ENCODE measurements around the gene SIRPG.

SIRPG gene

DNA sequence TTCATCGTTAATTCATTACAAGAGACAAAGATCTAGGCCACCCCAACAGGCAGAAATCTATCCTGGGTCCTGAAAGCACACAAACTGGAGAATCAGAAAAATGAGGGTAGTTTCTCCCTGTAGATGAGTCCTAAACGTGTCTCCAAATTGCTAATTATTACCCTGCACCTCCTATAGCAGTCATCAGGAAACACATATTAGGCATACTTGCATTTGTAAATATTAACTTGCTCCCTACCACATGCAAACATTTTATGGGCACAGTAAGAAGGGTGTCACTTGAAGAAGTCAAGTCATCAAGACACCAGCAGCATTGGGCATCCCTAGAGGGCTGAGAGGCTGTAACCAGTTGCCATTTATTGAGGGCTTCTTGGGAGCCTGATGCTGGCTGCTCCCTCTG lies 19.8 kb downstream of the SIRPG start:
- no peaks in the 10 kb centered on the region for H3K36me3 ChIP-seq (ENCODE audit: control insufficient read depth, insufficient read depth, low read length)
- H3K27me3 ChIP-seq (ENCODE audit: insufficient read depth, low read length, poor library complexity): no peaks in the 10 kb centered on the region
- H4K8ac ChIP-seq (ENCODE audit: low read depth, low read length): no peak overlapping the region
- H3K4me3 ChIP-seq (ENCODE audit: low read length): no peak overlapping the region
- no peak overlapping the region for H3K23ac ChIP-seq (ENCODE audit: low read length)
- no peak overlapping the region for H3K56ac ChIP-seq (ENCODE audit: low read length)
- H3K79me1 ChIP-seq (ENCODE audit: low read length): no peaks in the 10 kb centered on the region
- no peak overlapping the region for H2BK120ac ChIP-seq (ENCODE audit: low read depth, low read length)
- no peak overlapping the region for H3K18ac ChIP-seq (ENCODE audit: low read length)
- no peaks in the 10 kb centered on the region for H3K79me2 ChIP-seq (ENCODE audit: control insufficient read depth, insufficient read depth, low read length)
- H3K9ac ChIP-seq (ENCODE audit: low read length): no peak overlapping the region
- H2AK5ac ChIP-seq (ENCODE audit: low read length): no peak overlapping the region
- H3K4me2 ChIP-seq (ENCODE audit: low read length): no peak overlapping the region
- no peak overlapping the region for H2BK15ac ChIP-seq (replicated peaks; ENCODE audit: low read depth)
- no peak overlapping the region for H3K27ac ChIP-seq (ENCODE audit: low read depth, low read length)
- no peak overlapping the region for H4K5ac ChIP-seq (ENCODE audit: low read length)
- no peak overlapping the region for H3K4ac ChIP-seq (ENCODE audit: low read depth, low read length)
- DNase-seq: no peak
- no peak overlapping the region for H2BK5ac ChIP-seq (ENCODE audit: low read length)
- WGBS (ENCODE audit: extremely low coverage, insufficient coverage, low lambda C conversion rate): no CpG with 5 or more reads among the region's 2 CpGs
- H3K4me1 ChIP-seq (ENCODE audit: control insufficient read depth, low read depth, low read length): no peaks in the 10 kb centered on the region

DNA sequence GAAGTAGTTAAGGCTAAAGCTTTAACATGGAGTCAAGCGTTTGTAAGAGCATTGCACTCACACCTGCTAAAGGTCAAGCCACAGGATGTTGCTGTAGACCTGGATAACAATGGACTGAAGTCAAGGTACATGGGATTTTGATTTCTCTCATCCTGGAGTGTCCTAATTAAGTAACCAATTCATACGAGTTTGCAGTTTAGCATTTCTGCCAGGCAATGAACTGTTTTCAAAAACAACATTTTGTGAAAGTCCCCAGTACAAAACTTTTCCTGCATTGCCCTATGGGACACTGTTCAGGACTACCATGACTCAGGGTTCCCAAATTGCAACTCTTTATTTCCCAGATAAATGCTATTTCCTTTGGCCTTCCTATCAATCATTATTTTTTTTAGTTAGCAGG lies 20.4 kb downstream of the SIRPG start:
- WGBS (ENCODE audit: extremely low coverage, insufficient coverage, low lambda C conversion rate): no CpG with 5 or more reads among the region's 2 CpGs
- no peak overlapping the region for H3K4me3 ChIP-seq (ENCODE audit: low read length)
- H3K79me1 ChIP-seq (ENCODE audit: low read length): no peaks in the 10 kb centered on the region
- no peak overlapping the region for H2BK120ac ChIP-seq (ENCODE audit: low read depth, low read length)
- H4K8ac ChIP-seq (ENCODE audit: low read depth, low read length): no peak overlapping the region
- H3K18ac ChIP-seq (ENCODE audit: low read length): no peak overlapping the region
- H2BK5ac ChIP-seq (ENCODE audit: low read length): no peak overlapping the region
- H3K4me1 ChIP-seq (ENCODE audit: control insufficient read depth, low read depth, low read length): no peaks in the 10 kb centered on the region
- H2AK5ac ChIP-seq (ENCODE audit: low read length): no peak overlapping the region
- H3K4ac ChIP-seq (ENCODE audit: low read depth, low read length): no peak overlapping the region
- H3K56ac ChIP-seq (ENCODE audit: low read length): no peak overlapping the region
- no peak overlapping the region for H3K4me2 ChIP-seq (ENCODE audit: low read length)
- no peak overlapping the region for H2BK15ac ChIP-seq (replicated peaks; ENCODE audit: low read depth)
- H3K27me3 ChIP-seq (ENCODE audit: insufficient read depth, low read length, poor library complexity): no peaks in the 10 kb centered on the region
- no peaks in the 10 kb centered on the region for H3K36me3 ChIP-seq (ENCODE audit: control insufficient read depth, insufficient read depth, low read length)
- H4K5ac ChIP-seq (ENCODE audit: low read length): no peak overlapping the region
- no peak for DNase-seq
- no peak overlapping the region for H3K23ac ChIP-seq (ENCODE audit: low read length)
- H3K27ac ChIP-seq (ENCODE audit: low read depth, low read length): no peak overlapping the region
- no peak overlapping the region for H3K9ac ChIP-seq (ENCODE audit: low read length)
- H3K79me2 ChIP-seq (ENCODE audit: control insufficient read depth, insufficient read depth, low read length): no peaks in the 10 kb centered on the region

DNA sequence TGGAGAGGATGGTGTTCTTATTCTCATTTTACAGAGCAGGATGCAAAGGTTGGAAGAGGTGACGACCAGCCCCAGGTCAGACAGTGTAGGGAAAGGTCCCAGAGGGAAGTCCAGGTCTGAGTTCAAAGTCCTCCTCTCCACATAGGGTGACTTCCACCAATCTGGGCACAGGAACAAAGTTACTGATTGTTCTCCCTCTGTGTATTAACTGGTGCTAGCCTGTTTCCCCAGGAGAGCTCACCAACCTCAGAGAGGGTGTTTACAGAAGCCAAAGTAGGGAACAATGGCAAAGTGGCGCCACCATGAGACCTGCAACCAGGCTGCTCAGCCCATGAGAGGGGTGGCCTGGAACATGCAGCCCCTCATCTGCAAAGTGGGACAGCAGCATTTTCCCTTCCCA lies 21.0 kb downstream of the SIRPG start:
- no peak overlapping the region for H3K4ac ChIP-seq (ENCODE audit: low read depth, low read length)
- H3K18ac ChIP-seq (ENCODE audit: low read length): no peak overlapping the region
- no peak overlapping the region for H2BK15ac ChIP-seq (replicated peaks; ENCODE audit: low read depth)
- no peak overlapping the region for H3K23ac ChIP-seq (ENCODE audit: low read length)
- H2BK5ac ChIP-seq (ENCODE audit: low read length): no peak overlapping the region
- H3K27ac ChIP-seq (ENCODE audit: low read depth, low read length): no peak overlapping the region
- no peak overlapping the region for H2AK5ac ChIP-seq (ENCODE audit: low read length)
- no peaks in the 10 kb centered on the region for H3K27me3 ChIP-seq (ENCODE audit: insufficient read depth, low read length, poor library complexity)
- no peak overlapping the region for H3K4me3 ChIP-seq (ENCODE audit: low read length)
- H3K4me1 ChIP-seq (ENCODE audit: control insufficient read depth, low read depth, low read length): no peaks in the 10 kb centered on the region
- H4K5ac ChIP-seq (ENCODE audit: low read length): no peak overlapping the region
- no peaks in the 10 kb centered on the region for H3K36me3 ChIP-seq (ENCODE audit: control insufficient read depth, insufficient read depth, low read length)
- H3K79me1 ChIP-seq (ENCODE audit: low read length): no peaks in the 10 kb centered on the region
- no CpG with 5 or more reads among the region's 2 CpGs for WGBS (ENCODE audit: extremely low coverage, insufficient coverage, low lambda C conversion rate)
- H2BK120ac ChIP-seq (ENCODE audit: low read depth, low read length): no peak overlapping the region
- no peak overlapping the region for H3K4me2 ChIP-seq (ENCODE audit: low read length)
- no peaks in the 10 kb centered on the region for H3K79me2 ChIP-seq (ENCODE audit: control insufficient read depth, insufficient read depth, low read length)
- no peak overlapping the region for H4K8ac ChIP-seq (ENCODE audit: low read depth, low read length)
- peak; percentile 46 for DNase-seq
- no peak overlapping the region for H3K56ac ChIP-seq (ENCODE audit: low read length)
- no peak overlapping the region for H3K9ac ChIP-seq (ENCODE audit: low read length)

DNA sequence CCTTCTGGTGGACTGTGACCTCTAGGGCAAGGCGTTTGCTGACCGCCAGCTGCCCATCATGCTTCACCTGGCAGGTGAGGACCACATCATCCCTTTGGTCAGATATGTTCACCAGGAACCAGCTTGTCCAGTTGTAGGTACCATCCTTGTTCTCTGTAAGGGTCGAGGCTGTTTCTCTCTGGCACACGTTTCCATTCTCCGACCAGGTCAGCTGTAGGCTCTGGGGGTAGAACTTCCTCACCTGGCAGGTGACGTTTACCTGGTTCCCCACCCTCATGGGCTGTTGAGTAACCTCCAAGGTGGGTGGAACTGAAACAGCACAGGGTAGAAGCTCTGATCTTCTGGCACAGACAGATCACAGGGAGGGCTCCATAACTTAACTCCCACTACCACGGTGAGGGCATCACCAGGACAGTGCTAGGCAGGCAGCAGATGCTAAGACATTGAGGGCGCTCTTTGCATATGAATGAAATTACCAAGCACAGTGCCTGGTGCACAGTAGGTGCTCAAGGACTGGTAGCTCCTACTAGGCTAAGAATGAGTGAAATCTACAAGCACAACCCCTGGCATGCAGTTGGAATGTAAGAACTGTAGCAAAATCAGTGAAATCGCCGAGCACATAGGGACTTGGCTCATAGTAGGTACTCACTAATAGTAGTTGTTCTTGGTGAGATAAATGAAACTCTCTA lies 22.1 kb downstream of the SIRPG start:
- H2BK120ac ChIP-seq (ENCODE audit: low read depth, low read length): no peak overlapping the region
- no peak overlapping the region for H4K5ac ChIP-seq (ENCODE audit: low read length)
- DNase-seq: no peak
- H2BK15ac ChIP-seq (replicated peaks; ENCODE audit: low read depth): no peak overlapping the region
- H3K4me3 ChIP-seq (ENCODE audit: low read length): no peak overlapping the region
- WGBS (ENCODE audit: extremely low coverage, insufficient coverage, low lambda C conversion rate): no CpG with 5 or more reads among the region's 10 CpGs
- H3K4ac ChIP-seq (ENCODE audit: low read depth, low read length): no peak overlapping the region
- H2AK5ac ChIP-seq (ENCODE audit: low read length): no peak overlapping the region
- H3K27me3 ChIP-seq (ENCODE audit: insufficient read depth, low read length, poor library complexity): no peaks in the 10 kb centered on the region
- no peak overlapping the region for H3K9ac ChIP-seq (ENCODE audit: low read length)
- no peaks in the 10 kb centered on the region for H3K4me1 ChIP-seq (ENCODE audit: control insufficient read depth, low read depth, low read length)
- H3K4me2 ChIP-seq (ENCODE audit: low read length): no peak overlapping the region
- no peaks in the 10 kb centered on the region for H3K79me2 ChIP-seq (ENCODE audit: control insufficient read depth, insufficient read depth, low read length)
- no peak overlapping the region for H2BK5ac ChIP-seq (ENCODE audit: low read length)
- H3K27ac ChIP-seq (ENCODE audit: low read depth, low read length): no peak overlapping the region
- H3K18ac ChIP-seq (ENCODE audit: low read length): no peak overlapping the region
- no peak overlapping the region for H3K23ac ChIP-seq (ENCODE audit: low read length)
- no peak overlapping the region for H3K56ac ChIP-seq (ENCODE audit: low read length)
- H4K8ac ChIP-seq (ENCODE audit: low read depth, low read length): no peak overlapping the region
- H3K36me3 ChIP-seq (ENCODE audit: control insufficient read depth, insufficient read depth, low read length): no peaks in the 10 kb centered on the region
- H3K79me1 ChIP-seq (ENCODE audit: low read length): no peaks in the 10 kb centered on the region

DNA sequence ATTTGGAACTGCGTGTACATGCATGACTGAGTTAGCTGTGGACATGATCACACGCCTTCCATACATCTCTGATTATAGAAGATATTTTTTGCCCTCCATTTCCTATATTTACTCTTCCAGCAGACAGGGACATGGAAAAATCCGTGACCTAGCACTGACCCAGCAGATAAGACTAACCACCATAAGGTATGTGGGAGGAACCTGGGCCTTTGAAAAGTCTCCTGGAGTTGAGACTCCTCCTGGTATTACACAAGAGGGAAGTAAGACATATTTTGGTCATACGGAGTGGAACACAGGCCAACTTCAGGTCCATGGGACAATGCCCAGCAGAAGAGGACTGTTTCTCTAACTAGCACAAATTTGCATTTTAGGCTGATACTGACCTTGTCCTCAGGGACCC lies 24.0 kb downstream of the SIRPG start:
- H3K27me3 ChIP-seq (ENCODE audit: insufficient read depth, low read length, poor library complexity): no peaks in the 10 kb centered on the region
- no peak overlapping the region for H2BK15ac ChIP-seq (replicated peaks; ENCODE audit: low read depth)
- H3K56ac ChIP-seq (ENCODE audit: low read length): no peak overlapping the region
- H3K79me1 ChIP-seq (ENCODE audit: low read length): no peaks in the 10 kb centered on the region
- WGBS (ENCODE audit: extremely low coverage, insufficient coverage, low lambda C conversion rate): no CpG with 5 or more reads among the region's 4 CpGs
- H3K18ac ChIP-seq (ENCODE audit: low read length): no peak overlapping the region
- peak; percentile 25 for DNase-seq
- H3K4me2 ChIP-seq (ENCODE audit: low read length): no peak overlapping the region
- no peak overlapping the region for H3K9ac ChIP-seq (ENCODE audit: low read length)
- no peak overlapping the region for H2BK5ac ChIP-seq (ENCODE audit: low read length)
- no peak overlapping the region for H4K5ac ChIP-seq (ENCODE audit: low read length)
- H3K79me2 ChIP-seq (ENCODE audit: control insufficient read depth, insufficient read depth, low read length): no peaks in the 10 kb centered on the region
- no peak overlapping the region for H2BK120ac ChIP-seq (ENCODE audit: low read depth, low read length)
- H3K4ac ChIP-seq (ENCODE audit: low read depth, low read length): no peak overlapping the region
- H3K4me3 ChIP-seq (ENCODE audit: low read length): no peak overlapping the region
- H3K4me1 ChIP-seq (ENCODE audit: control insufficient read depth, low read depth, low read length): no peaks in the 10 kb centered on the region
- H4K8ac ChIP-seq (ENCODE audit: low read depth, low read length): no peak overlapping the region
- H3K27ac ChIP-seq (ENCODE audit: low read depth, low read length): no peak overlapping the region
- no peak overlapping the region for H2AK5ac ChIP-seq (ENCODE audit: low read length)
- no peaks in the 10 kb centered on the region for H3K36me3 ChIP-seq (ENCODE audit: control insufficient read depth, insufficient read depth, low read length)
- no peak overlapping the region for H3K23ac ChIP-seq (ENCODE audit: low read length)

DNA sequence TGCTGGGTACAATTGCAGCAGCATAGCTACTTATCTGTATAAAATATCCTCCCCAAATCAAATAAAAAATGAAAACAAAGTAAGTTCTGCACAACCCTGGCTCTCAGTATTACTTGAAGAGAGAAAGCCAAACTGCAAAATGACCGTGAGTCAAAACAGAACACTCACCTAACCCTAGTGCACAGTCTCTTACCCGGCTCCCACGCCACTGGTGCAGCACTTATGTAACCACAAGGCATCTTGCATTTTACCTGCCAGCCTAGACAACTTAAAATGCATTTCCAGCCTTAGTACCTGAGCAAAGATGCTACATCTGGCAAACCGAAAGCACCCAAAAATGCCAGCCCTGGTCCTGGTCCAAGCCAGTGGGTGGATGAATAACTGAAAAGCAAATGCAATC lies 25.4 kb downstream of the SIRPG start:
- no peak overlapping the region for H3K4me3 ChIP-seq (ENCODE audit: low read length)
- no CpG with 5 or more reads among the region's 4 CpGs for WGBS (ENCODE audit: extremely low coverage, insufficient coverage, low lambda C conversion rate)

More for the DNA sequence above, 25.4 kb downstream of the SIRPG start:
- H3K23ac ChIP-seq (ENCODE audit: low read length): no peak overlapping the region
- H2AK5ac ChIP-seq (ENCODE audit: low read length): no peak overlapping the region
- no peak overlapping the region for H2BK120ac ChIP-seq (ENCODE audit: low read depth, low read length)
- no peak overlapping the region for H4K8ac ChIP-seq (ENCODE audit: low read depth, low read length)
- H3K9ac ChIP-seq (ENCODE audit: low read length): no peak overlapping the region
- H2BK5ac ChIP-seq (ENCODE audit: low read length): no peak overlapping the region
- H3K79me2 ChIP-seq (ENCODE audit: control insufficient read depth, insufficient read depth, low read length): no peaks in the 10 kb centered on the region
- no peak overlapping the region for H3K4me2 ChIP-seq (ENCODE audit: low read length)
- H3K56ac ChIP-seq (ENCODE audit: low read length): no peak overlapping the region
- no peak overlapping the region for H2BK15ac ChIP-seq (replicated peaks; ENCODE audit: low read depth)
- no peak for DNase-seq
- H3K27me3 ChIP-seq (ENCODE audit: insufficient read depth, low read length, poor library complexity): no peaks in the 10 kb centered on the region
- H3K36me3 ChIP-seq (ENCODE audit: control insufficient read depth, insufficient read depth, low read length): no peaks in the 10 kb centered on the region
- no peak overlapping the region for H3K4ac ChIP-seq (ENCODE audit: low read depth, low read length)
- H3K18ac ChIP-seq (ENCODE audit: low read length): no peak overlapping the region
- no peak overlapping the region for H3K27ac ChIP-seq (ENCODE audit: low read depth, low read length)
- H3K4me1 ChIP-seq (ENCODE audit: control insufficient read depth, low read depth, low read length): no peaks in the 10 kb centered on the region
- no peaks in the 10 kb centered on the region for H3K79me1 ChIP-seq (ENCODE audit: low read length)
- H4K5ac ChIP-seq (ENCODE audit: low read length): no peak overlapping the region

Measured in mesendoderm (in vitro differentiated cells).